ENCODE results near the gene GLOD5.

Gene GLOD5

GRCh38 chrX:48806081-48806480 lies 44.5 kb downstream of the GLOD5 start:
- DNase-seq (ENCODE audit: low read depth) = no peak
- no peak overlapping the region for H3K4me3 ChIP-seq (ENCODE audit: control insufficient read depth, low read depth, low read length)
- TF ChIP-seq CTCF (conservative IDR thresholded peaks at IDR 0.05; ENCODE audit: control insufficient read depth, insufficient read depth, low read depth, low read length) = no peak

DNA sequence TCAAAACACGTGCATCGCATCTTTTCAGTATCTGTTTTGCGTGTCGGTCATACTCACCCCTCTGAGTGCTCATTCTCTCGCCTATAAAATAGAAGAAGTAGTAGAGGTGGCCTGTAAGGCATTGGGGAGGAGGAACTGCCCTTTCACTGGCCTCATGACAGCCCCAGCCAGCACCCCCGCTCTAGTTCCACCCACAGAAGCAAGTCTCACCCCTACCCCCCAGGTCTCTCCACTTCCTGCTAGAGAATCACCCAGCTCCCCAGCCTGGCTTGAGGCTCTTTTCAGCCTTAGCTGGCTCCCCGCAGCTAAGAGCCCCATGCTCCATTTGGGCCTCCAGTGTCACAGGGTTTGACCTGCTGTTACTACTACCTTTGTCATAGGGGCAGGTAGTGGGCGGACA lies 52.1 kb downstream of the GLOD5 start:
- no peak overlapping the region for H3K4me3 ChIP-seq (ENCODE audit: control insufficient read depth, low read depth, low read length)
- no peak for TF ChIP-seq CTCF (conservative IDR thresholded peaks at IDR 0.05; ENCODE audit: control insufficient read depth, insufficient read depth, low read depth, low read length)
- DNase-seq (ENCODE audit: low read depth) = no peak

GRCh38 chrX:48814722-48815121 lies 53.2 kb downstream of the GLOD5 start:
- no peak for DNase-seq (ENCODE audit: low read depth)
- H3K4me3 ChIP-seq (ENCODE audit: control insufficient read depth, low read depth, low read length) = no peak overlapping the region
- no peak for TF ChIP-seq CTCF (conservative IDR thresholded peaks at IDR 0.05; ENCODE audit: control insufficient read depth, insufficient read depth, low read depth, low read length)

DNA sequence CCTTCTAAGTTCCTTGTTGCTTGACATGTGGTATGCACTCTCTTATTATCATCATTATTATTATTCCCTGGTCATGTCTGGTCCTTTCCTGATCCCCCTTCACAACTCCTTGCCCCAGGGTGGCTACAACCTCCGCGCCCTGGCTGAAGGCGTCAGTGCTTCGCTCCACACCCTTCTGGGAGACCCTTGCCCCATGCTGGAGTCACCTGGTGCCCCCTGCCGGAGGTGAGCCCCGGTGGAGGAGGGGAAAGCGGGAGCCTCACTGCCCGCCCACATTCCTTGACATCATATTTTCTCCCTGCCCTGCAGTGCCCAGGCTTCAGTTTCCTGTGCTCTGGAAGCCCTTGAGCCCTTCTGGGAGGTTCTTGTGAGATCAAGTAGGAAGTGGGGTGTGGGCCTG lies 53.7 kb downstream of the GLOD5 start:
- TF ChIP-seq CTCF (conservative IDR thresholded peaks at IDR 0.05; ENCODE audit: control insufficient read depth, insufficient read depth, low read depth, low read length) = no peak
- no peak for DNase-seq (ENCODE audit: low read depth)
- no peak overlapping the region for H3K4me3 ChIP-seq (ENCODE audit: control insufficient read depth, low read depth, low read length)

DNA sequence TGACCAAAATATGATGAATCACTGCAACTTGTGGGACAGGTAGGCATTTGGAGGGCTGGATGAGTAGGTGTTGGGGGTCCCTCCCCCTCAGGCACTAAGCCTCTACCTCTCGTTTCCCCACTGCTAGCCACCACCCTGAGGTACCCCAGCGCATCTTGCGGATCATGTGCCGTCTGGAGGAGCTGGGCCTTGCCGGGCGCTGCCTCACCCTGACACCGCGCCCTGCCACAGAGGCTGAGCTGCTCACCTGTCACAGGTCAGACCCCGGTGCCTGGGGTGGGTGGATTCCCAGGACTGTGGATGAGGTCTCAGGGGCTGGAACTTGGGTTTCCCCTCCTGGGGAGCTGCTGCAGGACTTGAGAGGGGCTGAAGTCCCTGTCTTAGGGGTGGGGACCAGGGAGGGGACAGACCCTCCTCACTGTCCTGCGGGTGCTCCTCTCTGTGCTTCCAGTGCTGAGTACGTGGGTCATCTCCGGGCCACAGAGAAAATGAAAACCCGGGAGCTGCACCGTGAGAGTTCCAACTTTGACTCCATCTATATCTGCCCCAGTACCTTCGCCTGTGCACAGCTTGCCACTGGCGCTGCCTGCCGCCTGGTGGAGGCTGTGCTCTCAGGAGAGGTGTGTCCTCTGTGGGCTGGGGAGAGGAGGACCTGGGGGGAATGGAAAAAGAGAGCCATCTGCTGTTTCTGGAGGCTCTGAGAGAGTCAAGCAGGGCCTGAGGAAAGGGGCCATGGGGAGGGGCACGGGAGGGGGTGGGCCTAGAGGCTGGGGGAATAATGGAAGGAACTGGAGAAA lies 54.7 kb downstream of the GLOD5 start:
- no peak for TF ChIP-seq CTCF (conservative IDR thresholded peaks at IDR 0.05; ENCODE audit: control insufficient read depth, insufficient read depth, low read depth, low read length)
- H3K4me3 ChIP-seq (ENCODE audit: control insufficient read depth, low read depth, low read length) = no peak overlapping the region
- no peak for DNase-seq (ENCODE audit: low read depth)

GRCh38 chrX:48818098-48818497 lies 56.6 kb downstream of the GLOD5 start:
- TF ChIP-seq CTCF (conservative IDR thresholded peaks at IDR 0.05; ENCODE audit: control insufficient read depth, insufficient read depth, low read depth, low read length) = no peak
- DNase-seq (ENCODE audit: low read depth) = no peak
- no peak overlapping the region for H3K4me3 ChIP-seq (ENCODE audit: control insufficient read depth, low read depth, low read length)
